Testis (tissue), 3 donors: Measurements from ENCODE around the gene BOC. TPM values are rescaled to one million over a fixed set of nuclear protein-coding genes. Genes with fewer than 3 reads are reported as not detected.

ENCODE experiments used
- DNase-seq: peaks from one replicate; pipeline ENCODE4 v3.0.0-alpha.2; 2019
- H3K27ac ChIP-seq, 2 donors: fragments of 200-600 bp; sonication (generic); one replicate each; pipeline ENCODE4 v1.5.1; 2019
- H3K27me3 ChIP-seq: fragments of 200-600 bp; sonication (generic); one replicate; pipeline ENCODE4 v1.5.1; 2019
- H3K36me3 ChIP-seq: fragments of 200-600 bp; sonication (generic); one replicate; pipeline ENCODE4 v1.5.1; 2017; ENCODE audit warnings: low read depth; ENCODE audit errors: missing control alignments
- H3K4me1 ChIP-seq: fragments of 200-600 bp; sonication (generic); one replicate; pipeline ENCODE4 v1.5.1; 2019
- H3K4me3 ChIP-seq, 2 donors: fragments of 200-600 bp; sonication (generic); one replicate each; pipeline ENCODE4 v1.5.1; 2017 to 2019
- H3K9me3 ChIP-seq: fragments of 200-600 bp; sonication (generic); one replicate; pipeline ENCODE4 v1.5.1; 2017
- POLR2A ChIP-seq: fragments of 450-650 bp; IDR thresholded peaks from one replicate; pipeline ENCODE4 v1.6.1; 2017; ENCODE audit warnings: antibody characterized with exemption, mild to moderate bottlenecking, moderate library complexity
- WGBS, 2 donors: methylation state at CpG; one replicate each; pipeline ENCODE4 v1.1.5; 2018; 5-methylcytosine and 5-hydroxymethylcytosine counted together
- intact Hi-C: fragments of 100-400 bp; cut with DNase I; formaldehyde crosslinking; loops from one replicate; pipeline ENCODE4 v1.15.1; 2023; ENCODE audit warnings: low total_unique reads
- polyA plus RNA-seq: library from polyadenylated mRNA; stranded (reverse); fragments of 350-450 nt; fragmentation: Illumina TruSeq; extraction: RNeasy Lipid Tissue Mini Kit (QIAGEN cat#74804); gene quantifications from one replicate; pipeline ENCODE4 v1.2.3, GENCODE V29; 2014; ENCODE audit warnings: low read depth, low replicate concordance; ENCODE audit not compliant: insufficient read depth
- total RNA-seq, 2 donors: library from RNA; depleted of rRNA; stranded (reverse); fragments of >200 nt; gene quantifications; one replicate each; pipeline ENCODE4 v1.2.3, GENCODE V29; 2016
- TF ChIP-seq, protein P1 (sequence below), 3 experiments: fragments of 450-650 bp in 2 of 3; fragments of 200-600 bp in 1 of 3; sonication (generic) in 1 of 3; IDR thresholded peaks; one replicate each; pipeline ENCODE4 v1.5.1; 2016 to 2019; ENCODE audit warnings: antibody characterized with exemption in 3 of 3, mild to moderate bottlenecking in 2 of 3, moderate library complexity in 1 of 3

Gene BOC
- total and polyA plus RNA-seq, 3 donors from 2014 or later = 24.5 to 33.6 (median 28.4) TPM

DNA sequence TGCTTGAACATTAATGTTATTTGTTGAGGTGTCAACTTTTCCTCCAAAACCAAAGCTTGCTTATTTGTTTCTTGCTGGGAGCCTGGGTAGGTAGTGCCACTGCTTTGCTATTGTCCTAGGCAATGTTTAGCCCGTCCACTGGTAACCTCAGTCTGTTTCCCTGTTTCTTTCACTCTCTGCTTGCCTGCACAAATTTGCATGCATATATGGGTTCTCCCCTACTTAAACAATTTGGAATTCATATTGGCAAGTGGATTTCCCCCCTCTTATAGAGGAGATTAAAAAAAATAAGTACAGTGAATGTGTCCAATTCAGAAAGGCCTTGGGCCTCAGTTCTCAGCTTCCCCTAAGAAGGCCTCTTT is 45.0 kb upstream of the BOC start:
- Histone ChIP-seq H3K27me3 (no peaks in the 10 kb centered on the region), H3K27ac (peak overlapping the region in 1 of 2 donors; percentile 60), H3K36me3 (no peaks in the 10 kb centered on the region), H3K4me1 (peaks cover 8% of the 10 kb centered on the region), H3K9me3 (no peaks in the 10 kb centered on the region), H3K4me3 (no peak overlapping the region)
- DNase-seq = no peak
- intact Hi-C loops = no loop called here
- 82 to 84% methylated on average over 1 of the region's 1 CpG for WGBS, 2 donors
- no peak for TF ChIP-seq POLR2A
- TF ChIP-seq, protein P1, sequence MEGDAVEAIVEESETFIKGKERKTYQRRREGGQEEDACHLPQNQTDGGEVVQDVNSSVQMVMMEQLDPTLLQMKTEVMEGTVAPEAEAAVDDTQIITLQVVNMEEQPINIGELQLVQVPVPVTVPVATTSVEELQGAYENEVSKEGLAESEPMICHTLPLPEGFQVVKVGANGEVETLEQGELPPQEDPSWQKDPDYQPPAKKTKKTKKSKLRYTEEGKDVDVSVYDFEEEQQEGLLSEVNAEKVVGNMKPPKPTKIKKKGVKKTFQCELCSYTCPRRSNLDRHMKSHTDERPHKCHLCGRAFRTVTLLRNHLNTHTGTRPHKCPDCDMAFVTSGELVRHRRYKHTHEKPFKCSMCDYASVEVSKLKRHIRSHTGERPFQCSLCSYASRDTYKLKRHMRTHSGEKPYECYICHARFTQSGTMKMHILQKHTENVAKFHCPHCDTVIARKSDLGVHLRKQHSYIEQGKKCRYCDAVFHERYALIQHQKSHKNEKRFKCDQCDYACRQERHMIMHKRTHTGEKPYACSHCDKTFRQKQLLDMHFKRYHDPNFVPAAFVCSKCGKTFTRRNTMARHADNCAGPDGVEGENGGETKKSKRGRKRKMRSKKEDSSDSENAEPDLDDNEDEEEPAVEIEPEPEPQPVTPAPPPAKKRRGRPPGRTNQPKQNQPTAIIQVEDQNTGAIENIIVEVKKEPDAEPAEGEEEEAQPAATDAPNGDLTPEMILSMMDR (IDR thresholded peaks at IDR 0.05) = no peak

DNA sequence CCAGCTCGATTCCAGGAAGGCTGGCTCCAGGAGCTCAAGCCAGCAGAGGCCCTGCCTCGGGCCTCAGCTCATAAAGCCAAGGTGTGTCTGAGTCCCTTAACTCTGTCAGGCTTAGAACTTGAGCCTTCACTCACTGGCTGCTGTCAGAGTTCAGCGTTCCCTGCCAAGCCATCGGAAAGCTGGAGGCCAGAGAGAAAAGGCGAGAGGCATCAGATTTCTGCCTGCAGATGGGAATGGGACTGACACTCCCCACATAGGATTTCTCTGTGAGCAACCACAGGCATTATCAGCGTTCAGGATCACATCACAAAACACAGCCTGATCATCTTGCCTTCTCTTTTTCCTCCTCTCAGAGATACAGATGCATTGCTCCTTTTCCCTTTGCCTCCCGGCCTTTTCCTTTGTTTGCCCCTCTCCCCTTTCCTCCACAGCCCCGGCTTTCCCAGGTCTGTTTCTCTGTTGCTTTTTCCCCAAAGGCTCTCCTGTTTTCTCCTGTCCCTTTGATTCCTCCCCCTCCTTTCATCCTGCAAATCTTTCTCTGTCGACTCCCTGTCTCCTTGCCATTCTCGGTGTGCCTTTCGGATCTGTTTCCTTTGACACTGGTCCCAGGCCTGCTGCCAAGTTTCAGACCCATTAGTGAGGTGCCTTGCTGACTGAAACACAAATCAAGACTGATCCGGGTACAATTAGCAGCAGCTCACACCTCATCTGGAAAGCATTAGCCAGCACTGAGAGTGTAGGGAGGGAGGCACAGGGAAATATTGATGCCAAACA is 44.5 kb upstream of the BOC start:
- peak; percentile 45 for DNase-seq
- Histone ChIP-seq H3K36me3 (no peaks in the 10 kb centered on the region), H3K4me1 (peaks cover 8% of the 10 kb centered on the region), H3K27ac (peak overlapping the region; percentile 5 to 60), H3K9me3 (no peaks in the 10 kb centered on the region), H3K4me3 (no peak overlapping the region), H3K27me3 (no peaks in the 10 kb centered on the region)
- 28 to 29% methylated on average over 9 to 12 of the region's 12 CpGs for WGBS, 2 donors
- intact Hi-C loops = no loop called here
- TF ChIP-seq, protein P1 (IDR thresholded peaks at IDR 0.05) = no peak
- no peak for TF ChIP-seq POLR2A

DNA sequence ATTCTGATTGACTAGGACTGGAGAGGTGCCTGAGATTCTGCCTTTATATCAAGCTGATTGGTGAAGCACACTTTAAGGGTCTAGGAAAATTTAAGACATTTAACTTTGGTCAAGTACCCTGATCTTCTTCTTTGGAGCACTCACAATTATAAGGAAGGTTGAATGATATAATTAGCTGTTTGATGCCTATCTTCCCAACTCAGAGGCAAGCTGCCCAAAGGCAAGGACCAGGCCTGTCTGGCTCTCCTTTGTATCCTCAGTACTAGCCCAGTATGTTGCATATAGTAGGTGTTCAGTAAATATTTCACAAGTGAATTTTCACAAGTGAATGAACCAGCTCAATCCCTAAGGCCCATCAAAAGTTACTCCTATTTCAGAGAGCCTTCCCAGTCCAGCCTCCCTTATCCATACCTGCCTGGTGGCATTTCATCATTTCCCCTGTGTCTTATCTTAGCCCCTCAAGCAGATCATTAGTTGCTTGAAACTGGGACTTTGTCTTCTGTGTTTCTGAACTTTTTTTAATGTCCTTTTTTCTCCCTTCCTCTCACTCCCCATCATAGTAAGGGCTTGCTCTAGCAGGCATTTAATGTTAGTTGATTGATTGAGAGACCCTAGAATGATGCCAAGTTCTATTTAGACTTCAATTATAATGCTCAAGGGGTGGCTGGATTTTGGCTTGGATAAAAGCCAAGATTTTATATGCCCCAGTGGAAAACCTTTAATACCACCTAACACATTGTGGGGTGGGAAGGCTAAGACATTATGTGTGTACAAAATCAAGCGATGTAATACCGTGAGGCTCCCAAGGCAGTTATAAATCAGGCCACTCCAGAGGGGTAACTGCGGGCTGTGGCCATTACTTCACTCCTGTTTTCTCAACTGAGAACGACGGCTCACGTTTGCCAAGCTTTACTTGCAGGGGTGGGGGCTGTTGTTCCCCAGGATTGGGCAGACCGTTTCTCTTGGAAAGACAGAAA is 43.2 kb upstream of the BOC start:
- intact Hi-C loops = no loop called here
- H3K4me1 ChIP-seq = peaks cover 8% of the 10 kb centered on the region
- H3K9me3 ChIP-seq = no peaks in the 10 kb centered on the region
- no peak overlapping the region for H3K27ac ChIP-seq
- no peak overlapping the region for H3K4me3 ChIP-seq
- TF ChIP-seq, protein P1 (IDR thresholded peaks at IDR 0.05) = no peak
- no peak for TF ChIP-seq POLR2A
- DNase-seq = peak; percentile 22
- 56 to 76% methylated on average over 7 of the region's 7 CpGs for WGBS, 2 donors
- no peaks in the 10 kb centered on the region for H3K27me3 ChIP-seq
- H3K36me3 ChIP-seq = no peaks in the 10 kb centered on the region

DNA sequence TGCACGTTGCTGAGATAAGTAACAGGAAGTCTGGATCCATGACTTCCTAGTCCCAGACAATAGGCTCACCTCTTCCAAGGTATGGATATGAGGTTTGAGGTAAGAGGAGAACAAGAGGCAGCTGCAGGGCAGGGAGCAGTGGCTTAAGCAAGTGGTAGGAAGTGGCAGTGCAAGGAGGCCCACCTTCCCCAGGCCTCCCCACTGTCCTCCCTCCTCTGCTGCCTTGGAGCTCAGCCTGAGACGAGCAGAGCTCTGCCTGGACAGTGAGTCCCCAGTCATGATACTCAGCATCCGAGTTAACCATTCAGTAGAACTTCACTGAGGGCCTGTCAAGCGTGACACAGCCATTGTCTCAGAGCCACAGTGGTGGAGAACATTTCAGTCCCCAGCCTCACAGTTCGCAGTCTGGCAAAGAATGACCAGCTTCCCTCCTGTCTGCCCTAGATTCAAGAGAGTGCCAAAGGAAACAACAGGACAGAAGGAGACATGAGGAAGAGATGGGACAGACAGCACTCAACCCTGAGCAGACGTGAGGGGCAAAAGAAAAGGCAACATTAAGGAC is 41.4 kb upstream of the BOC start:
- Histone ChIP-seq H3K27me3 (no peaks in the 10 kb centered on the region), H3K4me3 (no peak overlapping the region), H3K4me1 (peaks cover 8% of the 10 kb centered on the region), H3K36me3 (no peaks in the 10 kb centered on the region), H3K9me3 (no peaks in the 10 kb centered on the region), H3K27ac (no peak overlapping the region)
- WGBS, 2 donors = 57 to 72% methylated on average over 6 of the region's 6 CpGs
- peak; percentile 23 for DNase-seq
- no peak for TF ChIP-seq POLR2A
- TF ChIP-seq, protein P1 (IDR thresholded peaks at IDR 0.05) = no peak
- intact Hi-C loops = no loop called here
